Activated T-helper 17 cell treated with anti-CD3 and anti-CD28 coated beads, Interleukin-2, amount 50 U/mL, for 72 hours (primary cell): ENCODE results near the gene C9orf40. TPM values are rescaled to one million over a fixed set of nuclear protein-coding genes. Genes with fewer than 3 reads are reported as not detected.

Experiments used
- ATAC-seq: fragments of 150-1000 bp; cut with Tn5 transposase; replicated peaks from 2 replicates; pipeline ENCODE4 v1.10.0; 2021; ENCODE audit warnings: mild to moderate bottlenecking, moderate library complexity
- H3K27ac Mint-ChIP-seq: one replicate; pipeline ENCODE4 v1.8.0; 2022; ENCODE audit warnings: mixed read lengths
- H3K27me3 Mint-ChIP-seq: one replicate; pipeline ENCODE4 v1.8.0; 2022; ENCODE audit warnings: mixed read lengths
- H3K36me3 Mint-ChIP-seq: one replicate; pipeline ENCODE4 v1.8.0; 2022; ENCODE audit warnings: low read depth, mild to moderate bottlenecking, mixed read lengths
- H3K4me1 Mint-ChIP-seq: one replicate; pipeline ENCODE4 v1.8.0; 2022; ENCODE audit warnings: mixed read lengths
- H3K4me3 Mint-ChIP-seq: one replicate; pipeline ENCODE4 v1.8.0; 2022; ENCODE audit warnings: mild to moderate bottlenecking, mixed read lengths
- H3K9me3 Mint-ChIP-seq: one replicate; pipeline ENCODE4 v1.8.0; 2022; ENCODE audit warnings: mixed read lengths
- total RNA-seq, 2 donors: library from RNA; stranded (reverse); gene quantifications; one replicate each; pipeline ENCODE4 v1.2.3, GENCODE V29; 2022

The C9orf40 gene
- total RNA-seq, 2 donors from 2014 or later = 10.4 to 21.3 TPM

DNA sequence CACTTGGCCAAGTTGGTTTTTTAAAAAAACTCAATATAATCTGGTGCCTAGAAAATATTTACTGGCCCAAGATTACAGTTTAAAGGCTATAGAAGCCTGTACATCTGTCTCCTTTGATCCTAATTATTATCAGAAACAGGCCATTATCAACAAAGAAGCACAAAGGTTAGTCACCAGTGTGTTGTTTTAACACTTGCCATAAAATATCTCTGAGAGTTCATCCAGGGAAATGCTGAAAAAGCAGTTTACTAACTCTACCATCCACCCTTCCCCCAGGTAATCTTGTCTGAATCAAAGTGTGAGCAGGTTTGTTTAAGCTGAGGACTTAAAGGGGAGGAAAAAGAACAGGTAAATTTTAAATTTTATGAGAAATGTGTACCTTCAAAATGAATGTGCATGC lies 51.7 kb downstream of the C9orf40 start:
- Mint-ChIP-seq H3K9me3 (no peaks in the 10 kb centered on the region), H3K4me1 (no peaks in the 10 kb centered on the region), H3K4me3 (no peak overlapping the region), H3K27me3 (peaks cover 6% of the 10 kb centered on the region), H3K27ac (no peak overlapping the region), H3K36me3 (no peaks in the 10 kb centered on the region)
- no peak for ATAC-seq

Other genes starting within 250 kb of the C9orf40 start
- gene TRPM6, start 65.0 kb downstream of the C9orf40 start, total RNA-seq = under 1 TPM; 0.02 to 0.19 TPM
- 10 to 100 TPM; 26.8 to 39.1 TPM for gene CARNMT1, start 75.4 kb upstream of the C9orf40 start, total RNA-seq
- gene NMRK1, start 135.2 kb upstream of the C9orf40 start, total RNA-seq = 10 to 100 TPM; 39.6 to 51.5 TPM
- gene OSTF1, start 135.6 kb upstream of the C9orf40 start, total RNA-seq = 100 to 1,000 TPM; 131 to 217 TPM